ENCODE measurements around the gene CCS.
"Not testable (repeated sequence)": the region's sequence is repeated elsewhere in the genome, so short reads cannot be mapped to it uniquely, and the experiment has no call there.

CCS gene

DNA sequence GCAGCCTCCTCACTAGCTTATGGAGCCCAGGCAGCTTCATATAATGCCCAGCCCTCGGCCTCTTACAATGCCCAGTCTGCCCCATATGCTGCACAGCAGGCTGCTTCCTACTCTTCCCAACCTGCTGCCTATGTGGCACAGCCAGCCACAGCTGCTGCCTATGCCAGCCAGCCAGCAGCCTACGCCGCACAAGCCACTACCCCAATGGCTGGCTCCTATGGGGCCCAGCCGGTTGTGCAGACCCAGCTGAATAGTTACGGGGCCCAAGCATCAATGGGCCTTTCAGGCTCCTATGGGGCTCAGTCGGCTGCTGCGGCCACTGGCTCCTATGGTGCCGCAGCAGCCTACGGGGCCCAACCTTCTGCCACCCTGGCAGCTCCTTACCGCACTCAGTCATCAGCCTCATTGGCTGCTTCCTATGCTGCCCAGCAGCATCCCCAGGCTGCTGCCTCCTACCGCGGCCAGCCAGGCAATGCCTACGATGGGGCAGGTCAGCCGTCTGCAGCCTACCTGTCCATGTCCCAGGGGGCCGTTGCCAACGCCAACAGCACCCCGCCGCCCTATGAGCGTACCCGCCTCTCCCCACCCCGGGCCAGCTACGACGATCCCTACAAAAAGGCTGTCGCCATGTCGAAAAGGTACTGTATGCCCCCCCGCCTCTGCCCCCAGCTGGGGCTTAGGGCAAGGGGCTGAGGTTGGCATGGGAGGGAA lies 32.2 kb downstream of the CCS start:
- DNase-seq = no peak

DNA sequence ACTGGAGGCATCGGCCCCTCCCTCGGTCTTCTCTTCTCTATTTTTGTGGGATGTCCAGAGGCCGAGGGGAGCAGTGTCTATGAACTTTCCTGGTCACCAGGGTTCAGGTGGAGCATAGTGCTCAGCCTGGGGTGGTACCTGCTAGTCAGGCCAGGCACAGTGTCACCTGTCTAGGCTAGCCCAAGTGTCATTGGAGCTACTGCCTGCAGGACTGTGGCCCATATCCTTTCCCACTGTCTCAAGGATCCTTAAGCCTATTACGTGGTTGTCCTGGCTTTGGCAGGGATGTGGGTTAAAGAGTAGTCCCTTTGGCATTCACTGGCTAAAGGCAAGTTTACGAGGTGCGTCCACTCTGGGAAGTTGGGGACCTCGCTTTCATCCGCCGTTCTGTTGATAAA lies 32.8 kb downstream of the CCS start:
- DNase-seq = no peak

DNA sequence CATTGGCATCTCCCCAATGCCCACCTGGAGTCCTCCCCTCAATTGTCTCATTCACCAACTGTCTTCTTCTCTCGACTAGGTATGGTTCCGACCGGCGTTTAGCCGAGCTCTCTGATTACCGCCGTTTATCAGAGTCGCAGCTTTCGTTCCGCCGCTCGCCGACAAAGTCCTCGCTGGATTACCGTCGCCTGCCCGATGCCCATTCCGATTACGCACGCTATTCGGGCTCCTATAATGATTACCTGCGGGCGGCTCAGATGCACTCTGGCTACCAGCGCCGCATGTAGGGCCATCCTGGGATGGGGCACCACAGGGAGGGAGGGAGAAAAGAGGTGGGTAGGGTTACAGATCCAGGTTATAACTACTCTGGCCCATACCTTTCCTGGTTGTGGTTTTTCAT lies 33.4 kb downstream of the CCS start:
- no peak for DNase-seq

DNA sequence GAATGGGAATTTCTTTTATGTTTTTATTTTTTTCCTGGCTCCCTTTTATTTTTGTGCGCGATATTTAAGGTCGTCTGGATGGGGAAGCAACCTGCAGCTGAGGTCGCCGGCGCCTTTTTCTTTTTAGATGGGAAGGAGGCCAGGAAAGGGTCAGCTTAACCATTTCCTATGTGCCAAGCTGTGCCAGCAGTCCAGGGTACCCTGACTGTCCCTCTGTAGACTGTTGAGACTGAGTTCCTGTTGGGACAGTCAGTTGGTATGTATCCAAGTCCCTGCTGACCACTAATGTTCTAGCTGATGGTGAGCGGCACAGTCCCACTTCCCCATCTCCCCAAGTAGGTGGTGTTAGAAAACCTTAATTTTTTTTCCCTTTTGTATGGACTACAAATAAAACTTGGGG lies 33.9 kb downstream of the CCS start:
- DNase-seq = peak in 2 of 56 donors; percentile 9 to 24

DNA sequence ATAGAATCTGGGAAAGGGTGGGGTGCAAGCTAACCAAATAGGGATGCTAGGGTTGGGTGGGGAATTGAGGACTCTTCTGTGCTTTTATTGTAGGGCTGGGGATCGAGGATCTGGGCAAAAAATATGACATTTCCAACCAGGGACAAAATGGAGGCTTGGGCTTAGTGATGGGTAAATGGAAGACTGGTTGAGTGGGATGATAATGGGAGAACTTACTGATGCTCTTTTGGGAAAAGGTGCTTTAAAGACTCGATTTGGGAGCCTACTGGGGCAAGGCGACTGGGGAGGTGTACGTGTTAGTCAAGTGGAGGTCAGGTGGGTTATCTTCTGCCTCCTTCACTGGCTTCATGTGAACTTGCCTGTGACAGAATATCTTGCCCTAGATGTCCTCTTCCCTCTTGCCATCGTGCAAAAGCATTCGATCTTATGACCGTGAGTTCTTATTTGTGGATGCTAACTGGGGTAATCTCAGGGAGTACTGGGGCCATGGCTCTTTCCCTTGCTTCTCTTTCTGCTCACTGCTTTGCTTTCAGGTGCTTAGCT lies 35.1 kb downstream of the CCS start:
- DNase-seq = no peak

DNA sequence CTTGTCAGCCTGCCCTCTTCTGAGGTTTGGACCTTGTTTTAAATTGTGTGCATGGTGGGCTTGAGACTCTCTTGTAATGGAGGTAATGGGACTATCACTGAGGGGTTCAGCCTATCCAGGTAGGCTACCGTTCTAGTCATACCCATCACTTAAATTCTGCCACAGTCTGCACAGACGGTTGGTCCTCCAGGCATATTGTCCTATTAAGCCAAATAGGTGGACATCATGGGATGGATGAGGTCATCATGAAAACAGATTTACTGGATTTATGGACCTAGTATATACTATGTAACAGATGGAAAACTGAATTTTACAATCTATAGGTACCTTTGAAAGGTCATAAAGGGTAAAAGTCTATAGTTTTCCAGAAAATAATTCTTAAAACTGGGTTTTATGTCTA lies 36.4 kb downstream of the CCS start:
- DNase-seq = no peak

DNA sequence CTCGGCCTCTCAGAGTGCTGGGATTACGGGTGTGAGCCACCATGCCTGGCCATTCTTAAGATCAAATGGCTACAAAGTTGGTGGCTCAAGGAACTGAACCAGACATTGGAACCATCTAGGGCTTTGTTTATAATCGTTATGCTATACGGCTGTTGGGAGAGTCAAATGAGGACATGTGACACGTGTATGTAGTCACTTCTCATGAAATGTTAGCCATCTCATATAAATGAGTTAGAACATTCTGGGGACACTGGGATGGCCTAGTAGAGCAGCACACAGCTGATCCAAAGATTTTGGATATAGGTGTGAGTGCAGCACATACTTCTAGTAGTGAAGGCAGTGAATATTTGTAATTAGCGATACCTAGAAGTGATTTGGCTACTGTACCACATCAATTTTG lies 38.9 kb downstream of the CCS start:
- DNase-seq = no peak

DNA sequence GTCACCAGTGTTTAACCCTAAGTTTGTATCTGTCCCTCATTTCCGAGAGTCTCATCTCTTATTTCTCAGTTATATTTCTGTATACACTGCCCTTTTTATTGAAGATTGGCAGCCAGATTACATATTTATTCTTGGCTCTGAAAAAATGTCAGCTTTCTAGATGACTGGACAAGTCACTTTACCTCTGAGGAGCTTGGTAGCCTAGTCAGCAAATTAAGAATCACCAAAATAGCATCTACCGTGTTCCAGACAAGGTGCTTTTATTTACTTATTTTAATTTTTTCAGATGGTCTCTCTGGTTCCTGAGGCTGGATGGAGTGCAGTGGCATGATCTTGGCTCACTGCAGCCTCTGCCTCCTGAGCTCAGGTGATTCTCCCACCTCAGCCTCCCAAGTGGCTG lies 40.0 kb downstream of the CCS start:
- no peak for DNase-seq

DNA sequence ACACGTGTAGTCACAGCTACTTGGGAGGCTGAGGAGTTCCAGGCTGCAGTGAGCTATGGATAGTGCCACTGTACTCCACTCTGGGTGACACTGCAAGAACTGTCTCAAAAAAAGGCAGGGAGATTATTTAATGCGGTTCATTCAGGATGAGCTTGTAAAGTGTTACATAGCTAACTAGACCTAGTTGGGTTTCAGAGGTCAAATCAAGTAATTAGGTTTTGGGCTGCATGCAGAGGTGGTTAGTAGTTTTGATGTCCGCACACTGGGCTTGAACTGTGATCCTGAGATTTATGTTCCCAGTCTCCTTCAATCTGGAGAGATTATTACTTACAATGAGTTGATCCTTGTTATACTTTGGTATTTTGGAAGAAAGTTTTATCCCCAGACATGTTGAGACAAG lies 43.4 kb downstream of the CCS start:
- DNase-seq = no peak

DNA sequence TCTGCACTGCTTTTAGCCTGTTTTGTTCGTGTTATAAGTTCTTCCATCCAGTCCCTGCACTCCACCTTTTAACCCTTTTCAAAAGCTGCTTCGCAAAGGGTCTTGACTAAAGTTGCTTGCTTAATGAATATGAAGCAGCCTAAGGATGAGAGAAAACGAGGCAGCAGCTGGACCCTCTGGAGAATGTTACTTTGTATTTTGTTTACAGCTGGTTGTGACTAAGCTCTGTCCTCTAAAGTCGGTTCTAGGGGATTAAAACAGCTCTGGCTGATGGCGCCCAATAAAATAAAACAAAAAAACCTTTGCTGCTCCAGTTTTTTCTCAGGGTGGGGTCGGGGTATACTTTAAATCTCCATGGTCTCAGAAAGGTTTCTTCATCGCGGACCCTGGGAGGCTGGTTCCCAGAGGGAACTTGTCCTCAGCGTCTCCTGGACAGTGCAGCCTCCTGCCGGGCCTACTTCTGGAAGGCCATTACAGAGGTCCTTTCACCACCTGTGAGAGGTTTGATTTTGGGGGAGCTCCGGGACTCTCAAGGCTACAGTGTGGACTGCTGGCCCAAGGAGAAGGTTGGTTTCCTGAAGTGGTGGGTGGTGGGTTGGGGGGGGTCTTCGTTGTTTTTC lies 44.7 kb downstream of the CCS start:
- DNase-seq = peak in 1 of 56 donors; percentile 33

DNA sequence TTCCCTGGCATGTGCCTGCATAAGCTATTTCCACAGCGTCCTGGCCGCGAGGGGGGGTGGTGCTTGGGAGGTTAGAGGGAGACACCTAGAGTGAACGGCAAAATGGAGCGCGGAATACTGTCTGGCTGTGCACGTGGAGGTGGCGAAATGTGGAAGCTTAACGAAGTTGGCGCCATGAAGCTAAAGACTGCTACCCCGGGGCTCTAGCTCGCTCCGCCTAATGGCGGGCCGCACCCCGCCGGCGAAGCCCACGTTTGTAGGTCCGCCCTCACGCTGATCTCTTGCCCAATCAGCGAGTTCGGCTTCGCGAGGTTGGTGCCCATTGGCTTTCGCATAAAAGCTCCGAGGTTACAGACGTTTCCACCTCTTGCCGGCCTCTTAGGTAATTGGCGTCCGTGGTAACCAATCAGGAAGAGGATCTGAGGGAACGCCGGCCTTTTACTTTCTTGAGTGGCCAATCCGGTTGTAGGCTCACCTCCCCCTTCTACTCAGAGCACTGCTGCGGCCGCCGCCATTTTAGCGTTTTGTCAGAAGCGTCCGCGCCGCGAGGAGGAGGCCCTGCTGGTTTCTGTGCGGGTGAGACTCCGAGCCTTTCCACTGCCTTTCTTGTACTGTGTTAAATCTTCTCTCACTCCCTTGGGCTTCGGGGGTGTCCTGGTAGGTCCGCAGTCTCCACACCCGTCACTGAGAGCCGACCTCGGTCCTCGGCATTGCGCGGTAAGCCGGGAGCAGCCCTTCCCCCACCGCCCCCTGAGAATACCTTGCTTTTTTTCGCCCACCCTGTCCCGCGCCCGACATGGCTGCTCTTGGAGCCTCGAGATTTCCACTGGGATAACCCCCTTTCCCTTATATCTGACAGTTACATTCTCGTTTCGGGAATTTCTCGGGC lies 45.4 kb downstream of the CCS start, which contains the start of gene RBM4:
Gene RBM4 (plus strand): TSS at position 527 of the 889 bp plus-strand sequence. CDS start 1,009 bp downstream, outside the sequence.
- DNase-seq = peak; percentile 66 to 100 (median 98)

DNA sequence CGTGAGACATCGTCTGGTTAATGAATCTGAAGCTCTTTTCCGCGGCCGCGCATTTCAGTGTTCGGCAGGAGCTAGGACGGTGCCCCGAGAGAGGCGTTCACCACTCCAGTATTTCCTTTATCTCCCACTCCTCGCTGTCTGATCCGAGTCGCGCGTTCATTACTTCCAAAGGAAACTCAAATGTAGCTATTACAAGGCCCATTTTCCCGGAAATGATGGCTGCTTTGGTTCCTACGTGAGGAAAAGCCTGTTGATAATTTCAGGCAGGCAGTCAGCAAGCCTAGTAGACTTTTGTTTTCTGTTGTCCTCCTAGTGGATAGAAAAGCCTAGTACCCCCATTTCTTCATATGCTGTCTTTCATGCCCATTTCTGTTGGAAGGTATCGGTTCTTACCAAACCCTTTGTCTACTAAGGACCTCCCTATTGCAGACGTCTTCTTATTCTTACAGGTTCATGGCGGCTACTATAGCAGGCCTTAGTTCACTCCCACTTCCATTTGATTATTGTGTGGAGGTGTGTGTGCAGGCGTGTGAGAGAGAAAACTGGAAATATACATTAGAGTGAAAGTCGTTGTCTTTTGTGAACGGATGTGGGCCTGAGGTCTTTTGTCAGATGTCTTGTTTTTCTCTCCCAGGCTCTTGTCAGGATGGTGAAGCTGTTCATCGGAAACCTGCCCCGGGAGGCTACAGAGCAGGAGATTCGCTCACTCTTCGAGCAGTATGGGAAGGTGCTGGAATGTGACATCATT lies 46.3 kb downstream of the CCS start:
- DNase-seq = peak in 14 of 56 donors; percentile 10 to 65 (median 48)

DNA sequence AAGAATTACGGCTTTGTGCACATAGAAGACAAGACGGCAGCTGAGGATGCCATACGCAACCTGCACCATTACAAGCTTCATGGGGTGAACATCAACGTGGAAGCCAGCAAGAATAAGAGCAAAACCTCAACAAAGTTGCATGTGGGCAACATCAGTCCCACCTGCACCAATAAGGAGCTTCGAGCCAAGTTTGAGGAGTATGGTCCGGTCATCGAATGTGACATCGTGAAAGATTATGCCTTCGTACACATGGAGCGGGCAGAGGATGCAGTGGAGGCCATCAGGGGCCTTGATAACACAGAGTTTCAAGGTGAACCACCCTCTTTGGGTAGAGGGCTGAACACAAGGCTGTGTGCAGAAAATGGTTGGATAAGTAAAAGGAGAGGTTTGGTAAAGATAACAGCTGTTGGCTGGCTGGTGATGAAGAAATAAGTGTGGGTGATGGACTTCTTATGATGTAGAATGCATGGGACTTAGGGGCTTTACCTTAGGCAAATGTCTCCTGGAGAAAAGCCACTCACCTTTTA lies 46.9 kb downstream of the CCS start:
- DNase-seq = not testable (repeated sequence)

DNA sequence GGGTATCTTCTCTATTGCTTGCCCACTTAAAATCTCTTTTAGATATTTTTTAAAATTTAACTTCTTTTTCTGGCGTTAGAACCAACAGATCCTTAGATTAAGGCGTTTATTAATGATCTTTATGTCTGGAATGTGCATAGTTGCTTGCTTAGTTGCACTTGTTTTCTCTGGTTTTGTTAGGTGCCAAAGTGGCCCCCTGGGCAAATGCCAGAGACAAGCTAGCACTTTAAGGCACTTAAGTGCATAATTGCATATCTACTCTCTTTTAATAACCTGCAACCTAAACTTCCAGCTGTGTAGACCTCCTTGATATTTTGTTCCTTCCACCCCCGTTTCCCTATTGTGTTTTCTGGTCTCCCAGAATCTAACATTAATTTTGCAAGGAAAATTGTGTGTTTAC lies 48.8 kb downstream of the CCS start:
- no peak for DNase-seq

DNA sequence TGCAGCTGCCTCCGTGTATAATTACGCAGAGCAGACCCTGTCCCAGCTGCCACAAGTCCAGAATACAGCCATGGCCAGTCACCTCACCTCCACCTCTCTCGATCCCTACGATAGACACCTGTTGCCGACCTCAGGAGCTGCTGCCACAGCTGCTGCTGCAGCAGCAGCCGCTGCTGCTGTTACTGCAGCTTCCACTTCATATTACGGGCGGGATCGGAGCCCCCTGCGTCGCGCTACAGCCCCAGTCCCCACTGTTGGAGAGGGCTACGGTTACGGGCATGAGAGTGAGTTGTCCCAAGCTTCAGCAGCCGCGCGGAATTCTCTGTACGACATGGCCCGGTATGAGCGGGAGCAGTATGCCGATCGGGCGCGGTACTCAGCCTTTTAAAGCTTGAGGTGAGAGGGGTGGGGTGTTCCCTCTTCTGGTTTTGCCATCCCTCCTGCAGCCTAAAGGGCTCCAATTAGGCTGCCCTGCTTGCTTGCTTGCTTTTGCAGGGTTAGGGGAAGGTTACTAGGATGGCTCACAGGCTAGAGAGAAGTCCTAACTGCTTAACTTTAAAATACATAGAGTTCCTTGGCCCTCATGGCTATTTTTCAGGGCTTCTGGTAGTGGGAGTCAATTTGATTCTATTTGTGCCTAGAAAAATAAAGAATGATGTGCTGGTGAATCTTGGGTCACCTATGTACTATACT lies 50.9 kb downstream of the CCS start:
- no peak for DNase-seq

DNA sequence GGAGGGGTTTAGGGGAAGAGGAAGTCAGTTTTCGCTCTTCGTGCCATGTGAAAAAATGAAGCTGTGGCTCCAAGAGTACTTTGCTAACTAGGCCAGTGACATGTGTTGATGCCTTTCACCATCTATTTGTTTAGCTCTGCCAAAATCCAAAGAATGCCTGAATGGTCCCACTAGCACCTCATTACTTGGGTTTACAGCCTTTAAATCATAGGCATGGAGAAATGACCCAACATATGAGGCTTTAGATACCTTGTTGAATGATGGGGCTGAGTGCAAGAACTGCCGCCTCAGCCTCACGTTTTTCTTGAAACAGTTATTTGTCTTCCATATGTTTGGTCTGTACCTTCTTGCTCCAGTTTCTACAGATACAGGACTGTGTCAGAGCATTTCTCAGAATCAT lies 53.8 kb downstream of the CCS start:
- no peak for DNase-seq

DNA sequence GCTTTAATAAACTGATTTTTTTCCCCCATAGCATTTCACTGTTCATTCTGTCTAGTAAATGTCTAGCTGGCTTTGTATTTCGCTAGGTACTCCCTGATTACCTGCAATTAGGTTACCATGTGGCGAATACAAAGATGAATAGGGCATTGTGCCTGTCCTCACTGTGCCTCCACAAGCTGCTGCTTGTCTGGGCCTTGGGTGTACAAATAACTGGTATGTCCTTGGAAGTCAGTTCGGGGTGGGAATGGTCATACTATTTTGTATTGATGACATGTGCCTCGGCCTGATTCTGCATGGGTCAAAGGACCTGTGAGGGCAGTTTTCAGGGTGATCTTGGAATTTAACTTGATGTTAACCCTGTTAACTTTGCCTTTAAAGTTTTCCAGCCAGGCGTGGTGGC lies 56.9 kb downstream of the CCS start:
- DNase-seq = no peak

DNA sequence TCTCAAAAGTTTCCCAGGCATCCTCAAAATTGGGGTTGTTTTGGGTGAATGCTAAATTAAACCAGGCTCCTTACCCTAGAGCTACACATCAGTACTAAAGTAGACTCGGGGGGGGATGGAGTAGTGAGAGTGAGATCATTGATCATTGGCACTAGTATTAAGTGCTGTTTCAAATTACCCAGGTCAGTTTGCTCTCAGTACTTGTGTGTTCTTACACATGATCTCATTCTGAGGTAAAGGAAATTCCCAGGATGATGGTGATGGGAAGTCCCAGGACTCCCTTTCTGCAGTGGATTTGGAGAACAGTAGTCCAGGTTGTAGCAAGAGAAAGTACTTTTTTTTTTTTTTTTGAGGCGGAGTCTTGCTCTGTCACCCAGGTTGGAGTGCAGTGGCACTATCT lies 58.0 kb downstream of the CCS start:
- no peak for DNase-seq

DNA sequence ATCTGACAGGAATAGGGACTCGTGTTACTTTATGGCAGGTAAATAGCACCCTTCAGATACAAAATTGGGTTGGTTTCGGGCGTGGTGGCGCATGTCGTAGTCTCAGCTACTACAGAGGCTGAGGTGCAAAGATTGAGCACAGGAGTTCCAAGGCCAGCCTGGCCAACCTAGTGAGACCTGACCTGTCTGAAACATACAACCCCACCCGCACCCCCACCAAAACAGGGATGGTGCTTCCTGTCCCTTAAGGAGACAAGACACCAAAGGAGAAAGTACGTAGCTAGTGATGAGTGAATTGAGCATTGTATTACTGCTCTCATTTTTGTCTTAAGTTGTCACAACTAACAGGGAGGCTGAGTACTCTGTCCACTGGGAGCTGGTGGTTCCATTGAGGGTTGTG lies 59.7 kb downstream of the CCS start:
- no peak for DNase-seq

DNA sequence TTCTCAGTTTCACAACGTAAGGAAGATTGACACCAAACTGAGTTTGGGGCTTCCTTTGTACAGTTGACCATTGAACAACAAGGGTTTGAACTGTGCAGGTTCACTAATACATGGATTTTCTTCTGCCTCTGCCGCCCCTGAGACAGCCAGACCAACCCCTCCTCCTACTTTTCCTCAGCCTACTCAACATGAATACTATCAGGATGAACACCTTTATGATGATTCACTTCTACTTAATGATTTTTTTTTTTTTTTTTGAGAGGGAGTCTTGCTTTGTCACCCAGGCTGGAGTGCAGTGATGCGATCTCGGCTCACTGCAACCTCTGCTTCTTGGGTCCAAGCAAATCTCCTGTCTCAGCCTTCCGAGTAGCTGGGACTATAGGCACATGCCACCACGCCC lies 60.1 kb downstream of the CCS start:
- no peak for DNase-seq

Data from amygdala (tissue), 56 donors.